T-helper 2 cell treated with Interferon-gamma antibody and Interleukin-4, amounts not matched to agents 5 μg/mL and 100 μg/mL, for 36 hours (primary cell): ENCODE measurements around the gene PLGLB2.
"Not testable (repeated sequence)": the region's sequence is repeated elsewhere in the genome, so short reads cannot be mapped to it uniquely, and the experiment has no call there.

Source experiments
- DNase-seq: peaks from one replicate; pipeline ENCODE4 v3.0.0; 2021; ENCODE audit warnings: low spot score
- H3K27ac Mint-ChIP-seq: one replicate; pipeline ENCODE4 v1.8.0; 2021; ENCODE audit warnings: mild to moderate bottlenecking, mixed read lengths
- H3K27me3 Mint-ChIP-seq: one replicate; pipeline ENCODE4 v1.8.0; 2021; ENCODE audit warnings: low read depth, mixed read lengths
- H3K36me3 Mint-ChIP-seq: one replicate; pipeline ENCODE4 v1.8.0; 2021; ENCODE audit warnings: low read depth, mixed read lengths
- H3K4me1 Mint-ChIP-seq: one replicate; pipeline ENCODE4 v1.8.0; 2021; ENCODE audit warnings: low read depth, mixed read lengths
- H3K4me3 Mint-ChIP-seq: one replicate; pipeline ENCODE4 v1.8.0; 2022; ENCODE audit warnings: mild to moderate bottlenecking, moderate library complexity, mixed read lengths
- H3K9me3 Mint-ChIP-seq: one replicate; pipeline ENCODE4 v1.8.0; 2021; ENCODE audit warnings: mixed read lengths

PLGLB2 gene

DNA sequence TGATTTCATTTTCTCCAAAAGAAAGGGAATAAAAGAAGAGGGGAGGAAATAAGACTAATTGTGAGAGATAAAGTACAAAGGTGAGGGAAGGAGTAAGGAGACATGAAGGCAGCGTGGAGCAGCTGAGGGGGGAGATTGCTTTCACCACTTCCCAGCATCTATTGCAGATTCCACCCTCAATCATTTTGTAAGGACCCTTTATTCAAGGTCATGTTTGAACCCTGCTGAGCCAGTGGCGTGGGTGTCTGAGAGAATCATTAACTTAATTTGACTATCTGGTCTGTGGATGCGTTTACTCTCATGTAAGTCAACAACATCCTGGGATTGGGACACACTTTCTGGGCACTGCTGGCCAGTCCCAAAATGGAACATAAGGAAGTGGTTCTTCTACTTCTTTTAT is at the start of gene PLGLB2:
Gene PLGLB2, plus strand, starts transcription at position 297 of the 400 bp plus-strand sequence. Its CDS starts 67 bp downstream, at position 364.
- not testable (repeated sequence) for H3K27ac Mint-ChIP-seq, H3K9me3 Mint-ChIP-seq, H3K4me1 Mint-ChIP-seq, DNase-seq, H3K36me3 Mint-ChIP-seq, H3K4me3 Mint-ChIP-seq, H3K27me3 Mint-ChIP-seq

DNA sequence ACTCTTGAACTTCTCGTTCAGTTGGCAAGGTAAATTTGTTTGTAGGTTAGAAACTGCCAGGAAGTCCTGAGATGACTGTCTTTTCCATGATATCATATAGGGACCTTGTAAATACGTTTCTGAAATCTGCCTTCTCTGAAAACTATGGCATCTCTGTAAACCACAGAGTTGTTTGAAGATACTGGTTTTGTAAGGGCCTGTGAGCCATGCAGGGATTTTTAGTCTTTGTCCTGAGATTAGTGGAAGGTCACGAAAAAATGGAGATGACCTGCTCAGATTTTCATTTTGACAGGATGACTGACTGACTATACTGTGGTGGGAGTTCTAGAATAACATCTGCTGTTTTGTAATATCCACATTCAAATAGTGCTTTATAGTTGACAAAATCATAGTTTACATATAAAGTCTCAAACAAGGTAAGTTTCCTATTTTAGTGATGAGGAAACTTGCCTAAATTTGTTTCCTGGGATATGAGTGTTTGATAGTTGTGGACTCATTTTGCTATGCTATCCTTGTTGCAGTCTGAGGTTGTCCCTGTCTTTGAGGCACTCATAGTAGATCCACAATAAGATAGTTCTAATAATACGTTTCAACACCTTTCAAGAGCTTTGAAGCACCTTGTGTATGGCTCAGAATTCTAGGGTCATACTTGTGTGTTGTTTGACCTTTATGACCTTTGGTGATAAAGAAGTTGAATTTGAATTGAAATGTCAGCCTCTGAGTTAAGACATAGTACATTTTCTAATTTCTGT is 43.1 kb upstream of the PLGLB2 start:
- H3K4me3 Mint-ChIP-seq, result peak overlapping the region; percentile 50
- not testable (repeated sequence) for H3K4me1 Mint-ChIP-seq, H3K36me3 Mint-ChIP-seq, H3K9me3 Mint-ChIP-seq, H3K27me3 Mint-ChIP-seq, DNase-seq
- H3K27ac Mint-ChIP-seq, result peak overlapping the region; percentile 83

DNA sequence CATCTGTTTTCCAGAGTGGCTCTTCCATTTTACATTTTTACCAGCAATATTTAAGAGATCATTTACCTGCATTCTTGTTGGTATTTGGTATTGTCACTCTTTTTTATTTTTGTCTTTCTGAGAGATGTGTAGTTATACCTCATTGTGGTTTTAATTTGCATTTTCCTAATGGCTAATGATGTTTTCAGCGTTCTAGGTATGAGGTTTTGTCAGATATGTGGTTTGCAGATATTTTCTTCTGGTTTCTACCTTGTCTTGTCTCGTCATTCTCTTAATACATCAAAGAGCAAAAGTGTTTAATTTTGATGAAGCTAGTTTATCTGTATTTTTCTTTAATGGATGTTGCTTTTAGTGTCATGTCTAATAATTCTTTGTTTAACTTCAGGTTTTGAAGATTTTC is 39.5 kb upstream of the PLGLB2 start:
- not testable (repeated sequence) for H3K4me1 Mint-ChIP-seq, H3K36me3 Mint-ChIP-seq, H3K9me3 Mint-ChIP-seq, H3K27me3 Mint-ChIP-seq, H3K4me3 Mint-ChIP-seq, DNase-seq, H3K27ac Mint-ChIP-seq

DNA sequence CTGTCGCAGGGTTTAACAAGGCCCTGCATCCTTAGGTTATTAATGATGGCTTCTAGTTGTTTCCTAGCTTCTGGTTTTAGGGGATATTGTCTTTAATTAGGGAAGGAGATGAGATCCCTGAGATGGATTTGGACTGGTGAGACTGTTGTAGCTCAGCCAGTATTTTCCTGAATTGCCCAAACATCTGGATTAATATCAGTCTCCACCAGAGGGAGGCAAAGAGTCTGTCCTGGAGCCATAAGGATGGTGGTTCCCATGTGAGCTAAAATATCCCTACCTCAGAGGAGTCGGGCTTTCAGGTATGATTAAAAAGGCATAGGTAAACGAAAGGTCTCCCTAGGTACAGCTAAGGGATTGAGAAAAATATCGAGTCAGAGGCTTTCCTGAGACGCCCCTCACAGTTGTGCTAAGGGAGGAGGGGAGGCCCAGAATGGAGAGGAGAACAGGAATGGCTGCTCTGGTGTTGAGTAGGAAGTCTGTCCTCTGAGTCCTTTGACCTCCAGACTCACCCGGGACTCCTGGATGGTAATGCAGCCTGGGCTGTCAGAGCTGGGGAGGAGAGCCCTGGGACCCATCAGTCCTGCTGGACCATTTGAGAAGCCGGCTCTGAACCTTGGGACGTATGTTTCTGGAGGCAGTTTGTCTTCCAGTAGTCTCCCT is 19.8 kb upstream of the PLGLB2 start:
- not testable (repeated sequence) for DNase-seq, H3K4me3 Mint-ChIP-seq, H3K27ac Mint-ChIP-seq, H3K4me1 Mint-ChIP-seq, H3K9me3 Mint-ChIP-seq, H3K36me3 Mint-ChIP-seq, H3K27me3 Mint-ChIP-seq

DNA sequence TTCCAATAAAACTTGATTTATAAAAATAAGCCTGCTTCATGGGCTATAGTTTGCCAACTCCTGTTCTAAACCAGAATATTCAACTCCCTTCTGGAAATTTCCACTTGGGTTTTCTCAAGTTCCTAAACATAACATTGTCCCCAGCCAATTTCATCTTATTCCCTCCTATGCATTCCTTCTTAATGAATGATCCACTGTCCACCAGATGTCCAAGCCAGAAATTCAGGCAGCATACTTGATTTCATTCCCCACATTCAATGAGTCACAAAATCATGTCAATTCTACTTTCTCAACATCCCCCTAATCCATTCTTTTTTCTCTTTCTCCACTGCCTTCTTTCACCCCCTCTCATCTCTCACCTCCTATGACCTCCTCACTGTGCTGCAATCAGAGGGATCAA is 7.0 kb upstream of the PLGLB2 start:
- not testable (repeated sequence) for H3K27ac Mint-ChIP-seq, H3K4me3 Mint-ChIP-seq, H3K4me1 Mint-ChIP-seq, DNase-seq, H3K27me3 Mint-ChIP-seq, H3K9me3 Mint-ChIP-seq, H3K36me3 Mint-ChIP-seq

DNA sequence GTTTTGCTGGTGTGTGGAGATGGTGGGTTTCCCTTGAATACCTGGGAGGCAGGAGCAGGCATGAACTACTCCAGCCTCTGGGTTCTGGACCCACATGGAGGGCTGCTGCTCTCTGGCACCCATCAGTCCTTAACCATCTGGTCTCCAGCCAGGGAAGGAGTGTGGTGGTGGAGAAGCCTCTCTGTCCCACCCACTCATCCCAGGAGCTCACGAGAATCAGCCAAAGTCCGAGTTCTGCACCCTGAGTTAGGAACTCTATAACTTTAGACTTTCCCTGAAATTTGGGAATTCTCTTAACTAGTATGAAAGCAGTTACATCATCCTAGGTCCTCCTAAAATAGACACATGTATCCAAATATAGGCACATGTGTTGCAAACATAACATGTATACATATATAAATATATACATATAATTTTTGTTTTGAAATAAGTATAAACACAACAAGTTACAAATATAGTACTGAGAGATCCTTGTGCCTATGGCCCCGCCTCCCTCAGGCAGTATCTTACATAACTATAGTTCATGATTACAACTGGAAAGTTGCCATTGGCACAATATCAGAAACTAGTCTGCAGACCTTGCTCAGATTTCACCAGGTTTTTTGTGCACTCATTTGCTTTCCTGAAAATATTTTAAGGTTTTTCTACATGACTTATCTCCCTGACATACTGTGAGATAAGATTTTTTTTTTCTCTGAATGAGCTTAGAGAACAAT is 5.3 kb upstream of the PLGLB2 start:
- H3K4me1 Mint-ChIP-seq, DNase-seq, H3K9me3 Mint-ChIP-seq, H3K27ac Mint-ChIP-seq, H3K4me3 Mint-ChIP-seq, H3K36me3 Mint-ChIP-seq, H3K27me3 Mint-ChIP-seq: not testable (repeated sequence)

DNA sequence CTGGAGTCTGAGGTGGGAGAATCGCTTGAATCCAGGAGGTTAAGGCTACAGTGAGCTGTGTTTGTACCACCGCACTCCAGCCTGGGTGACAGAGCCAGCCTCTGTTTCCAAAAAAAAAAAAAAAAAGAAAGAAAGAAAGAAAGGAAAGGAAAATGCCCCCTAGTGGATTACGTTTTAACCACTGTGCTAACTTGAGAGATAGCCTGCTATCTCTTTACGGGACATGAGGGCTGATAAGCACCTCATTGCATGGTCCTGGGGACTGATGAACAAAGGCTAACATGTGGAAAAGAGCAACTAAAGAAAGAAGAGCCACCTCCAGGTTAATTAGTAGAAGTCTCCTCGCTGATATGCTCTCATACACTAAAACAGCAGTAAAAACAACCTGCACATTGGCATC is 4.2 kb upstream of the PLGLB2 start:
- not testable (repeated sequence) for DNase-seq, H3K4me3 Mint-ChIP-seq, H3K27me3 Mint-ChIP-seq, H3K9me3 Mint-ChIP-seq, H3K27ac Mint-ChIP-seq, H3K36me3 Mint-ChIP-seq, H3K4me1 Mint-ChIP-seq

DNA sequence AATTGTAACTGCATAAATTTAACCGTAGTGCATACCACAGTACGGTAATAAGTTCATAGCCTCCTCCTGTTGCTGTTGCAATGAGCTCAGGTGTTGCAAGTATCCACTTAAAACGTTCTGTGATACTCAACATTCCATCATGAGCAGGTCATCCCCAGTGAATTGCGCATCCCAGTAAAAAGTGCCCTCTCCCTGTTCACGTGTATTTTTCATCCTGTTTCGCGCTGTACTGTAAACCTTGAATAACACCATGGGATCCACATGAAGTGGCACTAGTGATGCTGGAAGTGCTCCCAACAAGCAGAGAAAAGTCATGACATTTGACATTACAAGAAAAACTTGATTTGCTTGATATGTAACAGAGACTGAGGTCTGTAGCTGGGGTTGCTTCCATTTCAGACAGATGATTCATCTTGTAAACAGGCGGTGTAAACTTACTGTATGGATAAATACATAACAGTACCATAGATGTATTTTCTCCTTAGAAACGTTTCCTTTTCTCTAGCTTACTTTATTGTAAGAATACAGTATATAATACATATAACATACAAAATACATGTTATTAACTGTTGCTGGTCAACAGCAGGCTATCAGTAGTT is 2.4 kb upstream of the PLGLB2 start:
- H3K9me3 Mint-ChIP-seq, result not testable (repeated sequence)

DNA sequence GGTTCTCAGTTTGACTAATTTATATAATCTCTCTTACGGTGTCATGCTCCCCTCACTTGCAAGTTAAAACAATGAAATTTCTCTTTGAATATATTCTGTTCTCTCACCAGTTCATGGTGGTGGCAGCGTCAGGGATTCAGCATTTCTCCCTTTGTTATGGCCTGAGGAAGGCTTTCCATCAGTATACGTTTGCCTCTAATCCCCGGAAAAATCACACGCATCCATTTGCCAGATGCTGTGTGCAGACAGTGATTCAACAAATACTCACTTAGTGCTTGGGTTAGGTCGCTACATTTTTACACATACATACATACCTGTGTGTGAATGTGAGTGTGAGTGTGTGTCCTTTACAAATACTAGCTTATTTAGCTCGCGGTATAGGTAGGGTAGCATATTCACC is 637 bp downstream of the PLGLB2 start:
- H3K27ac Mint-ChIP-seq, H3K9me3 Mint-ChIP-seq, H3K27me3 Mint-ChIP-seq, DNase-seq, H3K4me1 Mint-ChIP-seq, H3K36me3 Mint-ChIP-seq, H3K4me3 Mint-ChIP-seq: not testable (repeated sequence)

More for the DNA sequence above, 2.4 kb upstream of the PLGLB2 start:
- H3K27me3 Mint-ChIP-seq, H3K36me3 Mint-ChIP-seq, H3K27ac Mint-ChIP-seq, DNase-seq, H3K4me1 Mint-ChIP-seq, H3K4me3 Mint-ChIP-seq: not testable (repeated sequence)

DNA sequence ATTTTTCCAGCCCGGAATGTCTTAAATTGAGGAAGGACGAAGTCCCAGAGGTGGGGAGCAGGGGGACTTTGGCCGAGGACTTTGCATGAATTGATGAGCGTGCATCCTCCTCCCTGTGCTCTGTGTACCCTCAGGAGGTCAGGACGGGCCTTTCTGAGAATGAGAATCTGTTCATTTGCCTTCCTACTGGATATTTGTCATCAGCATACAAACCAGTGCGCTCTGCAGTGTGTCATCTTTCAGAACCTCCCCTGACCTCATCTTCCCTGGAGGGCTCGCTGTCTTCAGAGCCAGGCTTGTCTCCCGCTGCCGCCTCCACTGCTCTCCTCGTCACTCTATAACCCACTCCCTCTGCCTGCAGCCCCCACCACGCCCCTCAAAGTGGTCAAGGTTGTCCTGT is 2.7 kb downstream of the PLGLB2 start:
- not testable (repeated sequence) for H3K27ac Mint-ChIP-seq, H3K27me3 Mint-ChIP-seq, H3K4me3 Mint-ChIP-seq, H3K36me3 Mint-ChIP-seq, DNase-seq, H3K9me3 Mint-ChIP-seq, H3K4me1 Mint-ChIP-seq

DNA sequence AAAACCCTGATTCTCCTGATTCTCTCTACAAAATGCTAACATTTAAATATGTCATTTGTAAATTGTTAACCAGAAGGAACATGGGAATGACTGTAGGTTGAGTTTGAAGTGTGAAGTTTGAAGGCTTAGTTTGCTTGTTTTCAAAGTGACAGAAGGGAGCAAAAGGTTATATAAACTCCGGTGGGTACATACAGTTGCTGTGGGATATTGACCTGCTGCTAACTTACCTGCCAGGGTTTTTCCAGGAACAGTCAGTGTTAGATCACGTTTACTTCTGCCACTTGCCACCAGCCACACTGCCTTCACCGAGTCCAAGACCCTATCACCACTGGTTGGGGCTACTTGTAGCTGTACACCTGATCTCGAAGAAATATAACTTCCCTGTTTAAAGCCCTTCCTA is 6.9 kb downstream of the PLGLB2 start:
- H3K27me3 Mint-ChIP-seq, result not testable (repeated sequence)

More for the DNA sequence above, 6.9 kb downstream of the PLGLB2 start:
- DNase-seq, H3K4me1 Mint-ChIP-seq, H3K27ac Mint-ChIP-seq, H3K36me3 Mint-ChIP-seq, H3K9me3 Mint-ChIP-seq, H3K4me3 Mint-ChIP-seq: not testable (repeated sequence)
